Measurements from ENCODE around the gene LRRC19.

The LRRC19 gene, protein sequence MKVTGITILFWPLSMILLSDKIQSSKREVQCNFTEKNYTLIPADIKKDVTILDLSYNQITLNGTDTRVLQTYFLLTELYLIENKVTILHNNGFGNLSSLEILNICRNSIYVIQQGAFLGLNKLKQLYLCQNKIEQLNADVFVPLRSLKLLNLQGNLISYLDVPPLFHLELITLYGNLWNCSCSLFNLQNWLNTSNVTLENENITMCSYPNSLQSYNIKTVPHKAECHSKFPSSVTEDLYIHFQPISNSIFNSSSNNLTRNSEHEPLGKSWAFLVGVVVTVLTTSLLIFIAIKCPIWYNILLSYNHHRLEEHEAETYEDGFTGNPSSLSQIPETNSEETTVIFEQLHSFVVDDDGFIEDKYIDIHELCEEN

DNA sequence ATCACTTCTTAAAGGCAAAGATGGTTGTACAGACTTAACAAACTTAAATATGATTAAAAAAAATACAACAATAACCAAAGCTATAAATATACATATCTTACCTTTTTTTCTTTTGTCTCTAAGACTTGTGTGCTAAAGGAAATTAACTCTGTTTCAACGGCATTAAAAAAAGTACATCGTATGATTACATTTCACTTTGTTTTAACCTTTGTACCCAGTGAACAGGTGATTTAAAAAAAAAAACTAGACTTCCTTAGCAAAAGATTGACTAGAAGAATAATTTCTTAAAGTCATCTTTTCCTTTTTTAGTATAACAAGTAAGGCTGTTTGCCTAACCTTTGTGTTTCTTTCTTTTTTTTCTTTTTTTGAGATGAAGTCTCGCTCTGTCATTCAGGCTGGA is at the start of gene LRRC19:
Gene LRRC19, minus strand, starts transcription at position 182 of the 400 bp plus-strand sequence. CDS start 5,978 bp downstream, outside the sequence.
- no peak within 1 kb of the TSS for H3K27ac Mint-ChIP-seq
- no peak for DNase-seq (ENCODE audit: low spot score in 2 of 2)
- ATAC-seq (ENCODE audit: low read depth): no peak
- H3K9me3 Mint-ChIP-seq: no peaks in the 10 kb centered on the region
- H3K4me1 Mint-ChIP-seq: no peaks in the 10 kb centered on the region
- peaks cover 8% of the 10 kb centered on the region for H3K36me3 Mint-ChIP-seq
- no peaks in the 10 kb centered on the region for H3K27me3 Mint-ChIP-seq
- H3K4me3 Mint-ChIP-seq: no peak within 1 kb of the TSS

DNA sequence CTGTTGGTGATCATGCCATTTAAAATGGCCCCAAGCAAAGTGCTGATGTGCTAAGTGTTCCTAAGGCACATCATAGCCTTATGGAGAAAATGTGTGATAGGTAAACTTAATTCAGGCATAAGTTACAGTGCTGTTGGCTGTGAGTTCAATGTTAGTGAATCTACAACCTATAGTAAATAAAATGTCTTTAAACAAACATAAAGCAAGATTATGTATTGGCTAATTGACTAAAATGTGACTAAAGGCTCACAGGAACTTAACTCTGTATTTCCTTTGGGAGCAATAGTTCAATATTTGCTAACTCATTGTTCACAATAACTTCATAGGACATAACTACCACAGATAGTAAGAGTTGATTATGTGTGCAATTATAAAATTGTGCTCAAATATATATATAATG is 49.4 kb upstream of the LRRC19 start:
- no peak overlapping the region for H3K4me3 Mint-ChIP-seq

DNA sequence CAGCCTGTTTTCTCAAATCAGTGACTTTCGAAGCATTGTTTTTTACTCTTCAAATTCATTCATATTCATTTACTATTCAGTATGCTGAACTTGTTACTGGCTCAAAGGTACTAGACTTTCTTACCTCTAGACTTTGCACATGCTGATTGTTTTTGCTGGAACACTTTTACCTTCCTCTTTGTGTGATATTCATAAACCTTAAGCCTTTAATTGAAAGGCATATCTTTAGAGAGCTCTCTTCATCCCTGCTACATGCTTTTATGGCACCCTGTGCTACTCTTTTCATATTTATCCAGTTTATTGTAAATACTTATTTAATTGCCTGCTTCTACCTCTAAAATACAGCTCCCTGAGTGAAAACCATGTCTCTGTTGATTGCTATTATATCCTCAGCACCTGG is 48.7 kb upstream of the LRRC19 start:
- Mint-ChIP-seq H3K36me3 (peaks cover 23% of the 10 kb centered on the region), H3K27ac (peak overlapping the region; percentile 62), H3K4me3 (no peak overlapping the region), H3K9me3 (no peaks in the 10 kb centered on the region), H3K4me1 (no peaks in the 10 kb centered on the region), H3K27me3 (no peaks in the 10 kb centered on the region)
- ATAC-seq (ENCODE audit: low read depth) (no peak), DNase-seq (ENCODE audit: low spot score in 2 of 2) (no peak)

More for the DNA sequence above, 49.4 kb upstream of the LRRC19 start:
- Mint-ChIP-seq H3K9me3 (no peaks in the 10 kb centered on the region), H3K4me1 (no peaks in the 10 kb centered on the region), H3K36me3 (peaks cover 26% of the 10 kb centered on the region), H3K27me3 (no peaks in the 10 kb centered on the region), H3K27ac (peak overlapping the region; percentile 62)
- no peak for DNase-seq (ENCODE audit: low spot score in 2 of 2)
- ATAC-seq (ENCODE audit: low read depth): no peak

DNA sequence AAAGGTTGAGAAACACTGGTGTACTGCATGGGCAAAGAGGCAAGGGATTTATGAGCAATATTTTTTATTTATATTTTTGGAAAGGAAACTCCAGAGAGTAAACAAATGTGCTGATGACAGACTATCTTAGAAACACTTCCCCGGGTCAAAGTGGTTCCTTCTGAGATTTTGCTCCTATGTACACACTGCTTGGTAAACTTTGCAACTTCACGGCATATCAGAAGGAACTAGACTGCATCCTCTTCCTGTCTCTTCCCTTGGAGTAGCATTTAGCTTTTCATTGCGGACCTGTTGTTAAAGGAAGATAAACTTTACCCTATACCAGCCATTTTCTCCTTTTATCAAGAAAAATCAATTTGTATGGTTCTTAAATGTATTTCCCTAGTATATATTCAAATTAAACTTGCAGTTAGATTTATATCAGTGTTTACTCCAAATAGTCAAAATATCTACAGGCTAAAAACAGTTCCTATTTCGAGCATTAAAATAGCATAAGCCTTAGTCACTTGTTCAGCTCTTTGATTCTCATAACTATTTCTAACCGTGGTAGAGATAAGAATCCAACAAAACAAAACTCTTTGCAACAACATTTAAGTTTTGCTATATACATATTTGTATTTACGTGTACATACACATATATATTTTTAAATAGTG is 48.0 kb upstream of the LRRC19 start:
- ATAC-seq (ENCODE audit: low read depth) (no peak), DNase-seq (ENCODE audit: low spot score in 2 of 2) (no peak)
- Mint-ChIP-seq H3K36me3 (peaks cover 24% of the 10 kb centered on the region), H3K4me1 (no peaks in the 10 kb centered on the region), H3K27ac (no peak overlapping the region), H3K9me3 (no peaks in the 10 kb centered on the region), H3K4me3 (no peak overlapping the region), H3K27me3 (no peaks in the 10 kb centered on the region)

DNA sequence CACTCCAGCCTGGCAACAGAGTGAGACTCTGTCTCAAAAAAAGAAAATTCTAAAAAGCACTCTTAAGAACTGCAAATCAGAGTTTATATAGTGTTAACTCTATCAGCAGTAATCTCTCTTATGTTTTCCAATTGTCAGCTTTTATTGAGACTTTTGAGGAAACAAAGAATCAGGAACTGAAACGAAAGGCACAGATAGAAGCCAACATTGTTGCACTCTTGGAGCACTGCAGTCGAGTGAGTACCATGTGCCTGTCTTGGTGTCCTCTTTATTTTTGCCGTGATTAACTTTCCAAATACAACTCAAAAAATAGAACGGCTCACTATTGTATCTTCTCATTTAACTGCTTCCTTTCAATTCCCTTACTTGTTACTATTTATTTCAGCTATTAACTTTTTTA is 41.7 kb upstream of the LRRC19 start:
- DNase-seq (ENCODE audit: low spot score in 2 of 2) (no peak), ATAC-seq (ENCODE audit: low read depth) (no peak)
- H3K4me3 Mint-ChIP-seq: no peak overlapping the region
- H3K36me3 Mint-ChIP-seq: peaks cover 18% of the 10 kb centered on the region
- no peaks in the 10 kb centered on the region for H3K27me3 Mint-ChIP-seq
- no peaks in the 10 kb centered on the region for H3K4me1 Mint-ChIP-seq
- no peaks in the 10 kb centered on the region for H3K9me3 Mint-ChIP-seq
- peak overlapping the region; percentile 60 for H3K27ac Mint-ChIP-seq

DNA sequence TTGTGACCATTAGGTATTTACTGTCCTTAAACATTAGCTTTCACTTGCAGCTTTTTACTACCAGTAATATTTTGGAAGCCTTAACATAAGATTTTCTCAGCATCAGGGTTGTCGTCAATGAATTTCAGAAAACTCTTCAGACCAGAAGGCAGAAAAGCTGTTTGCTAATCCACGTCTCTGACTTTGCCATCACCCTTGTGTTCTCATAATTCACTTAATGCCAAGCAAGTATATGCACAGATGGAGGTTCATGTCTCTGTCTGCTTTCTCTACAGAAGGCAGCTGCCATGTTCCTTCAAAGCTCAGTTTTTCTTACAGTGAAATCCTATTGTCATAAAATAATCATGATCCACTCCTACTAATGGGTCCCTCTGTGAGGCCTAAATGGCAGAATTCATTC is 37.7 kb upstream of the LRRC19 start:
- no peaks in the 10 kb centered on the region for H3K4me1 Mint-ChIP-seq
- no peak overlapping the region for H3K27ac Mint-ChIP-seq
- no peaks in the 10 kb centered on the region for H3K27me3 Mint-ChIP-seq
- H3K9me3 Mint-ChIP-seq: no peaks in the 10 kb centered on the region
- DNase-seq (ENCODE audit: low spot score in 2 of 2) (no peak), ATAC-seq (ENCODE audit: low read depth) (no peak)
- peaks cover 5% of the 10 kb centered on the region for H3K36me3 Mint-ChIP-seq
- no peak overlapping the region for H3K4me3 Mint-ChIP-seq

DNA sequence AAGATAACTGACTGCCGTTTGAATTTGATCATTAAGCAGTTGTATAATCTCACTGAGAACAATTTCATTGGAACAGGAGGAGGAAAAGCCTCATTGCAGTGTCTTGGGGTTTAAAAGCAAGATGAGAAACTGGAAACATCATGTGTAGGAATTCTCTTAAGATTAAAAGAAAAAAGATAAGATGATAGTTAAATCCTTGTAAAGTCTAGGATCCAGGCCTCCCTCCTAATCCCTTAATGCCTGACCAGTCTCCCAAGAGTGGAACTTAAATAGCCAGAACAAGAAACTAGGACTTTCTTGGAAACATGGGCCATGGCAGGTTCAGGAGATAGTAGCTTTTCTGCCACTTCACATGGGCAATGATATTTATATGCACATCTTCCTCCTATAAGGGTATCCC is 37.0 kb upstream of the LRRC19 start:
- Mint-ChIP-seq H3K27me3 (no peaks in the 10 kb centered on the region), H3K27ac (no peak overlapping the region), H3K36me3 (peaks cover 5% of the 10 kb centered on the region), H3K4me1 (no peaks in the 10 kb centered on the region), H3K4me3 (no peak overlapping the region), H3K9me3 (no peaks in the 10 kb centered on the region)
- DNase-seq (ENCODE audit: low spot score in 2 of 2) (no peak), ATAC-seq (ENCODE audit: low read depth) (no peak)

DNA sequence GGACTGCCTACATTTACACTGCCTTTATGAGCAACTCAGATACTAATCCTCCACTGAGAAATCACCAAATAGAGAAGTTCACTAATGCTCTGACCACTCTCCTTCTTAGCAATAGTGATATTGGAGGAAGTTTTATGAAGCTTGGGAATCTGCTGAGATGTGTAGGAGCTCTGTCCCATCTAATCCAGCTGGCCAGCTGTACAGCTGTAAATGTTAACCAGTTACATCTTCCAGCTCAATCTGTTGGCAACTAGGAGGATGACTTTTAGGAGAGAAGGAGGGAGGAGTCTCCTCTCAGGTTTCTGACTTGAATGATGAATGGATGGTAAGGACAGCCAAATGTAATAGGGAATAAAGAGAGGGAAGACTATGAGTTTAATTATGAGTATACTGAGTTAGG is 36.3 kb upstream of the LRRC19 start:
- H3K9me3 Mint-ChIP-seq: no peaks in the 10 kb centered on the region
- H3K36me3 Mint-ChIP-seq: peaks cover 7% of the 10 kb centered on the region
- DNase-seq (ENCODE audit: low spot score in 2 of 2): no peak
- H3K4me1 Mint-ChIP-seq: no peaks in the 10 kb centered on the region
- no peak for ATAC-seq (ENCODE audit: low read depth)
- H3K27me3 Mint-ChIP-seq: no peaks in the 10 kb centered on the region
- H3K4me3 Mint-ChIP-seq: no peak overlapping the region
- H3K27ac Mint-ChIP-seq: no peak overlapping the region

DNA sequence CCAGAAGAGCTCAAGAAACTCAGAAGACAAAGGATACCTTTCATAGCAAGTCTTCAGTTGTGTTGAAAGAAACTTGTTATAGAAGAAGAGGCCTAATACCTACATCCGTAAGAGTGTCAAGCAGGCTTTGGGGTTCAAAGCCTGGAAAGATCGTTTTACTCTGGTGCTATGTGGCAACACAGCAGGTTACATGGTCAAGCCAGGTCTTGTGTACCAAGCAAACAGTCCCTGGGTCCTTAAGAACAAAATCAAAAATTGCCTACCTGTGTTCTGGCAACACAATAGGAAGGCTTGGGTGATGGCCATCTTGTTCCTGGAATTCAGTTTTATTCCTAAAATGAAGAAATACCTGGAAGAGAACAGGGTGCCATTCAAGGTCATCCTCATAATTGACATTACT is 32.0 kb upstream of the LRRC19 start:
- H3K9me3 Mint-ChIP-seq: no peaks in the 10 kb centered on the region
- no peaks in the 10 kb centered on the region for H3K4me1 Mint-ChIP-seq
- ATAC-seq (ENCODE audit: low read depth) (no peak), DNase-seq (ENCODE audit: low spot score in 2 of 2) (no peak)
- no peak overlapping the region for H3K27ac Mint-ChIP-seq
- no peak overlapping the region for H3K4me3 Mint-ChIP-seq
- no peaks in the 10 kb centered on the region for H3K27me3 Mint-ChIP-seq
- H3K36me3 Mint-ChIP-seq: peaks cover 5% of the 10 kb centered on the region

DNA sequence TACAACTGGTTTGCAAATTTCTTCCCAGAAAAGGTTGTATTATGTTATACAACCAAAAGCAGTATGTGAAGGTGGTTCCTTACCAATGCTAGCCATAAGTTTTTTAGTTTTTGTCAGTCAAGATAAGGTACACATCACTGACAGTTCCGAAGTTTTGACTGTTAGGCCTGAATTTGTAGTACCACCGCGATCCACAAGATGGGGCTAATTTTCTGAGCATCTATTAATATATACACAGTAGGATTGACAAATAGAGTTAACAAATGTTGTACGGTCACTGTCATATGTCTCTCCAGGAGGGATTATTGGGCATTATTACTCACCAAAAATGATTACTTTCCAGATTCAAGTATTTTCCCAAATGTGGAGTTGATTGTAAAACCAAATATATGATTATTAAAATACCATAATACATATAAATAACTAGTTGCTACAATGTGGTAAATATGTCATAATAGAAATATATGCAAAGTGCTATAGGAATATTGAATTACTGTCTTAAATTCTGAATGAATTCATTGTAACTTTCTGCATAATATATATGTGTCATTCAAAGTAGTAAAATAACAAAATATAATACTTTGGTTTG is 28.4 kb upstream of the LRRC19 start:
- H3K4me3 Mint-ChIP-seq: no peak overlapping the region
- ATAC-seq (ENCODE audit: low read depth) (peak; percentile 44), DNase-seq (ENCODE audit: low spot score in 2 of 2) (peak; percentile 26 to 44)
- no peaks in the 10 kb centered on the region for H3K27me3 Mint-ChIP-seq
- H3K36me3 Mint-ChIP-seq: peaks cover 5% of the 10 kb centered on the region
- H3K27ac Mint-ChIP-seq: no peak overlapping the region
- no peaks in the 10 kb centered on the region for H3K4me1 Mint-ChIP-seq
- no peaks in the 10 kb centered on the region for H3K9me3 Mint-ChIP-seq

DNA sequence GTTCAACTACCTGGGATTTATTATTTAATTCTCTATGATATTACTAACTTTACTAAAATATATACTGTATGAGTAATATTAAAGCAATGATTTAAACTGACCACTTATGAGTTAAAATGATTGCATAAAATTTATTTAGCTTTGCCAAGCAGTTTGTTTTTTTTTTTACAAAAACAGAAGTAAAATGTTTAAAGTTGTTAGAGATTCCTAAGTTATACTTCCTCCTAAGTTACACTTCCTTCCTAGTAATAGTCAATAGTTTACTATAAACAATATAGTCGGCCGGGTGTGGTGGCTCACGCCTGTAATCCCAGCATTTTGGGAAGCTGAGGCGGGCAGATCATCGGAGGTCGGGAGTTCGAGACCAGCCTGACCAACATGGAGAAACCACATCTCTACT is 23.7 kb upstream of the LRRC19 start:
- H3K4me3 Mint-ChIP-seq: no peak overlapping the region
- H3K9me3 Mint-ChIP-seq: no peaks in the 10 kb centered on the region
- no peak for DNase-seq (ENCODE audit: low spot score in 2 of 2)
- H3K4me1 Mint-ChIP-seq: no peaks in the 10 kb centered on the region
- no peak for ATAC-seq (ENCODE audit: low read depth)
- no peak overlapping the region for H3K27ac Mint-ChIP-seq
- no peaks in the 10 kb centered on the region for H3K27me3 Mint-ChIP-seq
- peaks cover 11% of the 10 kb centered on the region for H3K36me3 Mint-ChIP-seq

DNA sequence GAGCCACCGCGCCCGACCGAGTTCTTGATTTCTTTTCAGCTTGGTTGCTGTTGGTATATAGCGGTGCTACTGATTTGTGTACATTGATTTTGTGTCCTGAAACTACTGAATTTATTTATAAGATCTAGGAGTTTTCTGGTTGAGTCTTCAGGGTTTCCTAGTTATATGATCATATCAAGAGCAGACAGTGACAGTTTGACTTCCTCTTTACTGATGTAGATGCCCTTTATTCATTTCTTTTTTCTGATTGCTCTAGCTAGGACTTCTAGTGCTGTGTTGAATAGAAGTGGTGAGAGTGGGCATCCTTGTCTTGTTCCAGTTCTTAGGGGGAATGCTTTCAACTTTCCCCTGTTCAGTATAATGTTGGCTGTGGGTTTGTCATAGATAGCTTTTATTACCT is 17.4 kb upstream of the LRRC19 start:
- no peaks in the 10 kb centered on the region for H3K4me1 Mint-ChIP-seq
- H3K36me3 Mint-ChIP-seq: peaks cover 37% of the 10 kb centered on the region
- no peaks in the 10 kb centered on the region for H3K9me3 Mint-ChIP-seq
- ATAC-seq (ENCODE audit: low read depth) (no peak), DNase-seq (ENCODE audit: low spot score in 2 of 2) (no peak)
- H3K27ac Mint-ChIP-seq: no peak overlapping the region
- H3K27me3 Mint-ChIP-seq: no peaks in the 10 kb centered on the region
- H3K4me3 Mint-ChIP-seq: no peak overlapping the region

DNA sequence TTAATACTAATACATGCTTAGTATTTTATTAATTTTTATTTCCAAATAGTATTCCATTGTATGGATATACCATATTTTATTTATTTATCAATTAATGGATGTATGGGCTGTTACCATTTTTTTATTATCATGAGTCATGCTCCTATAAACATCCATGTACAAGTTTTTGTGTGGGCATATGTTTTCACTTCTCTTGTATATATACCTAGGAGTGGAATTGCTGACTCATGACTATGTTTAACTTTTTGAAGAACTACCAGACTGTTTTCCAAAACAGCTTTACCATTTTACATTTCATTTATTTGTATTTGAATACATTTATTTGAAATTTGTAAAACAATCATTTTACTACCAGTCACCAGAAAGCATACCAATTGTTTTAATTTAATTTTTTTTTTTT is 14.1 kb upstream of the LRRC19 start:
- DNase-seq (ENCODE audit: low spot score in 2 of 2): no peak
- no peak for ATAC-seq (ENCODE audit: low read depth)
- Mint-ChIP-seq H3K4me1 (no peaks in the 10 kb centered on the region), H3K27ac (no peak overlapping the region), H3K4me3 (no peak overlapping the region), H3K9me3 (no peaks in the 10 kb centered on the region), H3K36me3 (peaks cover 39% of the 10 kb centered on the region), H3K27me3 (no peaks in the 10 kb centered on the region)

DNA sequence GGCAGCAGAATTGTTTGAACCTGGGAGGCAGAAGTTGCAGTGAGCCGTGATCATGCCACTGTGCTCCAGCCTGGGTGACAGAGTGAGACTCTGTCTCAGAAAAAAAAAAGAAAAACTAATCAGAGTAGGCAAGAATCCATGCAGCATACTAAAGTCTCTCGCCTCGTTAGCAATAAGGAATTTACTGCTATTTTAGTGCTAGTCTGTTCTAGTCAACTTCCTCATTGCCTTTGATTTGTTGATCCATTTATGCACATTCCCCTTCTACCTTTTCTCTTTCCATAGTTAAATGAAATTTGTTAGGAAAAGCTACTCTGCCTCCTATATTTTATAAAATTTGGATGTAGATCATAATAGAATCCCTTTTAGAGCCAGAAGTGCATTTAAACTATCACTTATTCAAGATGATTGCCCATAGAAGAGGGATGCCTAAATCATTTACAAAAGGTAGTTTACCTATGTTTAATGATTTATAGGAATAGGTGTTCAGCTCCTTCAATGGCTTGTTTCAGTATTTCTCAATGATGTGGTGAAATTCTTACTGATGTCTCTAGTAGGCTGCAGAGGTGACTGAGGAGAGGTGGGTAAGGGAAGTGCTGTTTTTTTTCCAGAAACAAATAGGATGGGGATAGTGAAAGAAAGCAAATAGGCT is 1.9 kb downstream of the LRRC19 start:
- Mint-ChIP-seq H3K27me3 (no peaks in the 10 kb centered on the region), H3K36me3 (peaks cover 8% of the 10 kb centered on the region), H3K27ac (no peak overlapping the region), H3K4me3 (no peak overlapping the region), H3K4me1 (no peaks in the 10 kb centered on the region), H3K9me3 (no peaks in the 10 kb centered on the region)
- DNase-seq (ENCODE audit: low spot score in 2 of 2) (no peak), ATAC-seq (ENCODE audit: low read depth) (no peak)

Data from memory B cell (primary cell).